MCF 10A (cell line): ENCODE results near the gene KNTC1. TPM values are rescaled to one million over a fixed set of nuclear protein-coding genes. Genes with fewer than 3 reads are reported as not detected.

Source experiments
- BruUV-seq: library from RNA; stranded (reverse); fragments of 400-500 nt; replicated peaks from 2 replicates; lab custom pipeline; 2021; lab: Mats Ljungman, UMichigan
- CTCF ChIA-PET: fragments of 300-600 bp; sonication (Branson Sonifier 250); formaldehyde crosslinking; extraction: SDS; loops from one replicate; lab custom pipeline; 2021; ENCODE audit warnings: antibody characterized with exemption, inconsistent platforms; lab: Yijun Ruan, JAX
- POLR2A ChIA-PET: fragments of 300-600, 350-650 bp; sonication (Branson Sonifier 250); formaldehyde crosslinking; extraction: SDS; loops from one replicate; lab custom pipeline; 2020; ENCODE audit warnings: antibody characterized with exemption, inconsistent platforms; lab: Yijun Ruan, JAX
- DNase-seq: peaks from one replicate; pipeline ENCODE4 v3.0.0-alpha.2; 2018; ENCODE audit not compliant: unreplicated experiment
- H3K27ac Mint-ChIP-seq: one replicate; pipeline ENCODE4 v1.8.0; 2022; ENCODE audit warnings: mild to moderate bottlenecking, low read depth, mixed read lengths; ENCODE audit not compliant: unreplicated experiment
- H3K27me3 Mint-ChIP-seq: one replicate; pipeline ENCODE4 v1.8.0; 2022; ENCODE audit warnings: mixed read lengths; ENCODE audit not compliant: insufficient read depth, unreplicated experiment
- H3K36me3 Mint-ChIP-seq: one replicate; pipeline ENCODE4 v1.8.0; 2022; ENCODE audit warnings: mild to moderate bottlenecking, moderate library complexity, mixed read lengths; ENCODE audit not compliant: insufficient read depth, unreplicated experiment
- H3K4me1 Mint-ChIP-seq: one replicate; pipeline ENCODE4 v1.8.0; 2022; ENCODE audit warnings: mixed read lengths; ENCODE audit not compliant: insufficient read depth, unreplicated experiment
- H3K4me3 Mint-ChIP-seq: one replicate; pipeline ENCODE4 v1.8.0; 2022; ENCODE audit warnings: mild to moderate bottlenecking, moderate library complexity, mixed read lengths; ENCODE audit not compliant: unreplicated experiment
- H3K9me3 Mint-ChIP-seq: one replicate; pipeline ENCODE4 v1.8.0; 2022; ENCODE audit warnings: mixed read lengths; ENCODE audit not compliant: unreplicated experiment
- CTCF ChIP-seq: fragments of 200-600 bp; IDR thresholded peaks from one replicate; pipeline ENCODE4 v1.8.0; 2022; ENCODE audit warnings: antibody characterized with exemption, mild to moderate bottlenecking; ENCODE audit not compliant: unreplicated experiment
- intact Hi-C: fragments of 100-400 bp; cut with micrococcal nuclease; formaldehyde crosslinking; loops from 2 replicates; pipeline ENCODE4 v1.14.1; 2022
- total RNA-seq: library from RNA; stranded (reverse); gene quantifications from 2 replicates; pipeline ENCODE4 v1.2.3, GENCODE V29; 2022

Gene KNTC1
- total RNA-seq, 1 experiment from 2014 or later, result 26.1 TPM

- no peaks in the 10 kb centered on the region for H3K9me3 Mint-ChIP-seq
Observed at GRCh38 chr12:122528992-122529391, 1.9 kb downstream of the KNTC1 start.

GRCh38 chr12:122533856-122534255, 6.8 kb downstream of the KNTC1 start:
- Mint-ChIP-seq H3K36me3 (peaks cover 51% of the 10 kb centered on the region), H3K4me3 (no peak overlapping the region), H3K27ac (no peak overlapping the region), H3K9me3 (no peaks in the 10 kb centered on the region), H3K4me1 (no peaks in the 10 kb centered on the region), H3K27me3 (no peaks in the 10 kb centered on the region)
- POLR2A ChIA-PET, result interaction anchor here (1.4 kb wide), 1 partner anchor 23 kb away, joined by 3 read pairs; no protein-coding TSS in a partner anchor
- TF ChIP-seq CTCF, result no peak
- DNase-seq, result no peak
- BruUV-seq, result no TSS peak
- intact Hi-C loops, result no loop called here
- CTCF ChIA-PET, result no interaction called here

More at GRCh38 chr12:122528992-122529391, 1.9 kb downstream of the KNTC1 start:
- no TSS peak for BruUV-seq
- Mint-ChIP-seq H3K4me3 (no peak overlapping the region), H3K27ac (no peak overlapping the region), H3K27me3 (no peaks in the 10 kb centered on the region), H3K4me1 (no peaks in the 10 kb centered on the region), H3K36me3 (peaks cover 39% of the 10 kb centered on the region)
- intact Hi-C loops, result loop anchor here (10.0 kb wide), 1 partner anchor 226 kb away; the partner anchor contains the start of gene DENR
- ChIA-PET CTCF (interaction anchor here (0.6 to 1.2 kb wide), 3 partner anchors 11 to 903 kb away, joined by 3 to 4 read pairs (median 4); partner anchors contain the start of gene ORAI1), POLR2A (interaction anchor here (0.6 to 13.1 kb wide), 5 partner anchors 9 to 129 kb away, joined by 3 to 271 read pairs (median 3); partner anchors contain the start of gene ZCCHC8)
- TF ChIP-seq CTCF, result no peak
- DNase-seq, result no peak

GRCh38 chr12:122537021-122537420, 10.0 kb downstream of the KNTC1 start:
- no peak for DNase-seq
- H3K27ac Mint-ChIP-seq, result no peak overlapping the region
- intact Hi-C loops, result no loop called here
- ChIA-PET CTCF (interaction anchor here (0.6 kb wide), 1 partner anchor 99 kb away, joined by 3 read pairs; no protein-coding TSS in a partner anchor), POLR2A (interaction anchor here (4.3 kb wide), 1 partner anchor 9 kb away, joined by 34 read pairs; the partner anchor contains the start of genes KNTC1 and RSRC2)
- no peaks in the 10 kb centered on the region for H3K4me1 Mint-ChIP-seq
- peaks cover 53% of the 10 kb centered on the region for H3K36me3 Mint-ChIP-seq
- no TSS peak for BruUV-seq
- H3K9me3 Mint-ChIP-seq, result no peaks in the 10 kb centered on the region
- H3K27me3 Mint-ChIP-seq, result no peaks in the 10 kb centered on the region
- no peak overlapping the region for H3K4me3 Mint-ChIP-seq
- TF ChIP-seq CTCF, result no peak

DNA sequence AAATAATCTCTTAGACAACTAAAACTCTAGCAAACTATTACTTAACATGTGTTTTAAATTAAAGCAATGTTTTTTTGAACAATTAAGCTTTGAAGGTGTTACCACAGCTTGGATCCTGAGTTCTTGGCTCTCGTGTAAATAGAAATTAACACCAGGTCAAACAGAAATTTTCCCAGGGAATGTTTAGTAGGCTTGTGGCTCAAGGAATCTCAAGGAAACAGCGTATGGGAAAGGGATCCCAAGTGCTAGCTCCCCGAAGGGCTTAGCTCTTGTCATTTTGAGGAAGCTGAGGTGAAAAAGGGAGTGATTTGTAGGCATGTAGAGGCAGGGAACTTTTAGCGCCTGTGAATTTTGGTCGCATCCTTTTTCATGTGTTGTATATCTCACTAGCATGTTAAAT, 11.4 kb downstream of the KNTC1 start:
- Mint-ChIP-seq H3K36me3 (peaks cover 52% of the 10 kb centered on the region), H3K4me3 (no peak overlapping the region), H3K27ac (no peak overlapping the region), H3K4me1 (no peaks in the 10 kb centered on the region), H3K9me3 (no peaks in the 10 kb centered on the region), H3K27me3 (no peaks in the 10 kb centered on the region)
- no TSS peak for BruUV-seq
- POLR2A ChIA-PET, result interaction anchor here (0.6 to 4.3 kb wide), 4 partner anchors 10 to 128 kb away, joined by 3 to 34 read pairs (median 4); partner anchors contain the start of genes KNTC1, RSRC2 and ZCCHC8
- no peak for DNase-seq
- CTCF ChIA-PET, result interaction anchor here (0.5 to 0.6 kb wide), 2 partner anchors 8 to 98 kb away, joined by 4 read pairs; no protein-coding TSS in a partner anchor
- no peak for TF ChIP-seq CTCF
- intact Hi-C loops, result no loop called here
